Measurements from ENCODE around the gene PIK3AP1. TPM values are rescaled to one million over a fixed set of nuclear protein-coding genes. Genes with fewer than 3 reads are reported as not detected.
"Not testable (repeated sequence)": the region's sequence is repeated elsewhere in the genome, so short reads cannot be mapped to it uniquely, and the experiment has no call there.

Gene PIK3AP1
- total and polyA plus RNA-seq, 2 experiments from 2014 or later: not detected

- Histone ChIP-seq H3K4me1 (ENCODE audit: insufficient read depth) (no peaks in the 10 kb centered on the region), H4K20me1 (ENCODE audit: insufficient read depth) (no peaks in the 10 kb centered on the region), H3K4me3 (no peak overlapping the region), H3K9me2 (ENCODE audit: insufficient read depth) (no peaks in the 10 kb centered on the region), H3K79me2 (ENCODE audit: insufficient read depth) (no peaks in the 10 kb centered on the region), H2AFZ (no peak overlapping the region), H3K36me3 (ENCODE audit: low read depth) (no peaks in the 10 kb centered on the region), H3K9me3 (ENCODE audit: low read depth) (no peaks in the 10 kb centered on the region), H3K27me3 (replicated peaks; ENCODE audit: insufficient read depth) (0 out of 2 replicates have a peak, but pooled peaks cover 4% of the 10 kb centered on the region), H3K9ac (no peak overlapping the region), H3F3A (ENCODE audit: insufficient read depth) (no peaks in the 10 kb centered on the region), H3K4me2 (ENCODE audit: unreplicated experiment) (no peak overlapping the region), H3K27ac (no peak overlapping the region)
- in situ Hi-C loops (cut with MboI): no loop called here
- 64 to 68% methylated on average over 4 of the region's 4 CpGs for WGBS, 2 experiments (ENCODE audit: low coverage in 1 of 2, low lambda C conversion rate in 2 of 2, missing lambda C conversion rate in 2 of 2)
- no peak for DNase-seq
- TF ChIP-seq EZH2 (IDR thresholded peaks at IDR 0.05; ENCODE audit: insufficient read depth, poor library complexity, severe bottlenecking): no peak
- TF ChIP-seq EZH2phosphoT487 (IDR thresholded peaks at IDR 0.05; ENCODE audit: insufficient read depth, low read depth): no peak
These were observed 32.1 kb upstream of the PIK3AP1 start for GRCh38 chr10:96752375-96752774.

GRCh38 chr10:96750316-96750715 is 30.0 kb upstream of the PIK3AP1 start:
- H3K9ac ChIP-seq; H3K27ac ChIP-seq; H3K4me3 ChIP-seq; H3K9me2 ChIP-seq (ENCODE audit: insufficient read depth); H4K20me1 ChIP-seq (ENCODE audit: insufficient read depth); in situ Hi-C loops (cut with MboI); H3K36me3 ChIP-seq (ENCODE audit: low read depth); H3K4me1 ChIP-seq (ENCODE audit: insufficient read depth); H2AFZ ChIP-seq; H3F3A ChIP-seq (ENCODE audit: insufficient read depth); H3K27me3 ChIP-seq (replicated peaks; ENCODE audit: insufficient read depth); H3K4me2 ChIP-seq (ENCODE audit: unreplicated experiment); H3K9me3 ChIP-seq (ENCODE audit: low read depth); DNase-seq; H3K79me2 ChIP-seq (ENCODE audit: insufficient read depth): not testable (repeated sequence)
- WGBS, 2 experiments (ENCODE audit: low coverage in 1 of 2, low lambda C conversion rate in 2 of 2, missing lambda C conversion rate in 2 of 2): 75 to 80% methylated on average over 20 to 21 of the region's 24 CpGs

- no peak for DNase-seq
- Histone ChIP-seq H3K4me3 (no peak overlapping the region), H3K27ac (no peak overlapping the region), H3K4me1 (ENCODE audit: insufficient read depth) (no peaks in the 10 kb centered on the region), H3K4me2 (ENCODE audit: unreplicated experiment) (no peak overlapping the region), H3K79me2 (ENCODE audit: insufficient read depth) (no peaks in the 10 kb centered on the region), H3K9ac (no peak overlapping the region), H4K20me1 (ENCODE audit: insufficient read depth) (no peaks in the 10 kb centered on the region), H3K9me2 (ENCODE audit: insufficient read depth) (no peaks in the 10 kb centered on the region), H3K9me3 (ENCODE audit: low read depth) (no peaks in the 10 kb centered on the region), H2AFZ (no peak overlapping the region), H3F3A (ENCODE audit: insufficient read depth) (no peaks in the 10 kb centered on the region), H3K27me3 (replicated peaks; ENCODE audit: insufficient read depth) (no peaks in the 10 kb centered on the region), H3K36me3 (ENCODE audit: low read depth) (no peaks in the 10 kb centered on the region)
- in situ Hi-C loops (cut with MboI): no loop called here
- WGBS, 2 experiments (ENCODE audit: low coverage in 1 of 2, low lambda C conversion rate in 2 of 2, missing lambda C conversion rate in 2 of 2): 68 to 71% methylated on average over 7 of the region's 7 CpGs
- TF ChIP-seq EZH2 (IDR thresholded peaks at IDR 0.05; ENCODE audit: insufficient read depth, poor library complexity, severe bottlenecking) (no peak), EZH2phosphoT487 (IDR thresholded peaks at IDR 0.05; ENCODE audit: insufficient read depth, low read depth) (no peak)
These were observed 27.6 kb upstream of the PIK3AP1 start for GRCh38 chr10:96747734-96748550.

- H2AFZ ChIP-seq: no peak overlapping the region
- H3K9ac ChIP-seq: no peak overlapping the region
- H3K4me2 ChIP-seq (ENCODE audit: unreplicated experiment): no peak overlapping the region
- no peak overlapping the region for H3K4me3 ChIP-seq
- H4K20me1 ChIP-seq (ENCODE audit: insufficient read depth): no peaks in the 10 kb centered on the region
- H3K27ac ChIP-seq: no peak overlapping the region
- H3K27me3 ChIP-seq (replicated peaks; ENCODE audit: insufficient read depth): peaks cover 4% of the 10 kb centered on the region; the same call in 1 of the 2 replicates
- H3F3A ChIP-seq (ENCODE audit: insufficient read depth): no peaks in the 10 kb centered on the region
- H3K9me3 ChIP-seq (ENCODE audit: low read depth): no peaks in the 10 kb centered on the region
- no peaks in the 10 kb centered on the region for H3K79me2 ChIP-seq (ENCODE audit: insufficient read depth)
- no peaks in the 10 kb centered on the region for H3K4me1 ChIP-seq (ENCODE audit: insufficient read depth)
- in situ Hi-C loops (cut with MboI): no loop called here
- H3K36me3 ChIP-seq (ENCODE audit: low read depth): no peaks in the 10 kb centered on the region
- H3K9me2 ChIP-seq (ENCODE audit: insufficient read depth): no peaks in the 10 kb centered on the region
- 47 to 48% methylated on average over 3 of the region's 3 CpGs for WGBS, 2 experiments (ENCODE audit: low coverage in 1 of 2, low lambda C conversion rate in 2 of 2, missing lambda C conversion rate in 2 of 2)
- TF ChIP-seq EZH2 (IDR thresholded peaks at IDR 0.05; ENCODE audit: insufficient read depth, poor library complexity, severe bottlenecking): no peak
- no peak for TF ChIP-seq EZH2phosphoT487 (IDR thresholded peaks at IDR 0.05; ENCODE audit: insufficient read depth, low read depth)
- DNase-seq: no peak
These were observed 26.2 kb upstream of the PIK3AP1 start for GRCh38 chr10:96746503-96746902.

- no peak for DNase-seq
- Histone ChIP-seq H3K9ac (no peak overlapping the region), H3K9me3 (ENCODE audit: low read depth) (no peaks in the 10 kb centered on the region), H3K79me2 (ENCODE audit: insufficient read depth) (no peaks in the 10 kb centered on the region), H3K27ac (no peak overlapping the region), H3K27me3 (replicated peaks; ENCODE audit: insufficient read depth) (peaks cover 4% of the 10 kb centered on the region; the same call in 1 of the 2 replicates), H4K20me1 (ENCODE audit: insufficient read depth) (no peaks in the 10 kb centered on the region), H2AFZ (no peak overlapping the region), H3K4me3 (no peak overlapping the region), H3K36me3 (ENCODE audit: low read depth) (no peaks in the 10 kb centered on the region), H3K4me2 (ENCODE audit: unreplicated experiment) (no peak overlapping the region), H3F3A (ENCODE audit: insufficient read depth) (no peaks in the 10 kb centered on the region), H3K4me1 (ENCODE audit: insufficient read depth) (no peaks in the 10 kb centered on the region), H3K9me2 (ENCODE audit: insufficient read depth) (no peaks in the 10 kb centered on the region)
- in situ Hi-C loops (cut with MboI): no loop called here
- no peak for TF ChIP-seq EZH2phosphoT487 (IDR thresholded peaks at IDR 0.05; ENCODE audit: insufficient read depth, low read depth)
- TF ChIP-seq EZH2 (IDR thresholded peaks at IDR 0.05; ENCODE audit: insufficient read depth, poor library complexity, severe bottlenecking): no peak
These were observed 25.6 kb upstream of the PIK3AP1 start for GRCh38 chr10:96745950-96746349.
